ENCODE data around the gene DNAJC27. TPM values are rescaled to one million over a fixed set of nuclear protein-coding genes. Genes with fewer than 3 reads are reported as not detected.

DNAJC27 gene
- total RNA-seq, 1 experiment from 2014 or later = 5.1 TPM

- H3K4ac ChIP-seq (ENCODE audit: low read depth, low read length) = no peak overlapping the region
- H3K79me2 ChIP-seq (ENCODE audit: insufficient read depth, low read length) = no peaks in the 10 kb centered on the region
- Mint-ChIP-seq H3K27me3 (ENCODE audit: low read depth) (peaks cover 5% of the 10 kb centered on the region), H3K36me3 (ENCODE audit: insufficient read depth in 1 of 3, low read depth in 3 of 3) (no peaks in the 10 kb centered on the region), H3K4me1 (peaks cover 20 to 23% of the 10 kb centered on the region in 2 experiments), H3K9me3 (no peaks in the 10 kb centered on the region), H3K27ac (no peak overlapping the region; a peak in 1 of 7 replicates), H3K4me3 (no peak overlapping the region)
- no peak overlapping the region for H2BK12ac ChIP-seq (ENCODE audit: insufficient read length, low read depth, low read length)
- no peak overlapping the region for H2AK5ac ChIP-seq (ENCODE audit: insufficient read length, low read length)
- H3K79me1 ChIP-seq (ENCODE audit: insufficient read depth, low read depth, low read length, poor library complexity, severe bottlenecking) = no peaks in the 10 kb centered on the region
- no peak overlapping the region for H2BK120ac ChIP-seq (ENCODE audit: low read depth, low read length, poor library complexity, severe bottlenecking)
- H3K56ac ChIP-seq (ENCODE audit: insufficient read length, low read depth, low read length) = no peak overlapping the region
- no peaks in the 10 kb centered on the region for H3K9me3 ChIP-seq (ENCODE audit: control insufficient read depth, low read depth, low read length)
- H4K91ac ChIP-seq (ENCODE audit: insufficient read length, low read depth, low read length) = no peak overlapping the region
- no peak overlapping the region for H3K9ac ChIP-seq (ENCODE audit: extremely low read depth, insufficient read length, low read length)
- no peaks in the 10 kb centered on the region for H4K20me1 ChIP-seq (ENCODE audit: control insufficient read depth, insufficient read depth, insufficient read length)
- no peak overlapping the region for H4K8ac ChIP-seq (replicated peaks; ENCODE audit: insufficient read length, low read depth, low read length)
- H3K4me1 ChIP-seq (ENCODE audit: insufficient read depth, low read length) = no peaks in the 10 kb centered on the region; the same call in 1 of the 2 replicates
- H4K5ac ChIP-seq (ENCODE audit: insufficient read length, low read depth, low read length) = no peak overlapping the region
- no peak overlapping the region for H2BK15ac ChIP-seq (ENCODE audit: low read depth, low read length)
- TF ChIP-seq CTCF (conservative IDR thresholded peaks at IDR 0.05) = no peak
- no peak overlapping the region for H2BK5ac ChIP-seq (ENCODE audit: insufficient read length, low read length)
- no peak overlapping the region for H2AFZ ChIP-seq (ENCODE audit: low read length)
- H2BK20ac ChIP-seq (ENCODE audit: low read depth, low read length, poor library complexity, severe bottlenecking) = no peak overlapping the region
- WGBS (ENCODE audit: extremely low coverage, insufficient read length, low lambda C conversion rate) = no CpG with 5 or more reads among the region's 5 CpGs
- H3K23ac ChIP-seq (ENCODE audit: insufficient read length, low read depth, low read length) = no peak overlapping the region
- no peaks in the 10 kb centered on the region for H3K27me3 ChIP-seq (ENCODE audit: insufficient read depth, low read length)
- H3K4me2 ChIP-seq (ENCODE audit: insufficient read depth, insufficient read length, low read length) = no peak overlapping the region
- no peak overlapping the region for H3K18ac ChIP-seq (ENCODE audit: insufficient read length, low read depth, low read length)
- no peak overlapping the region; the same call in 1 of the 2 replicates for H3K14ac ChIP-seq (ENCODE audit: insufficient read depth, low read length)
- H3K23me2 ChIP-seq (ENCODE audit: insufficient read length, low read depth, low read length, poor library complexity, severe bottlenecking) = no peaks in the 10 kb centered on the region
- H3T11ph ChIP-seq (ENCODE audit: low read length) = no peak overlapping the region
- no peak overlapping the region for H3K27ac ChIP-seq (ENCODE audit: insufficient read length, low read depth, low read length)
- no peak for DNase-seq
Measured at GRCh38 chr2:24924266-24924665, 47.5 kb downstream of the DNAJC27 start.

All from H9 (cell line).